A673 (cell line): ENCODE results near the gene SETD3. TPM values are rescaled to one million over a fixed set of nuclear protein-coding genes. Genes with fewer than 3 reads are reported as not detected.

ENCODE experiments used
- BruUV-seq: library from RNA; stranded (reverse); fragments of 400-500 nt; replicated peaks from 2 replicates; lab custom pipeline; 2021; lab: Mats Ljungman, UMichigan
- CTCF ChIA-PET: fragments of 300-600 bp; sonication (Branson Sonifier 250); formaldehyde crosslinking; loops from one replicate; lab custom pipeline; 2022; ENCODE audit warnings: antibody characterized with exemption; lab: Charles Lee
- POLR2A ChIA-PET: fragments of 300-600 bp; sonication (Branson Sonifier 250); formaldehyde crosslinking; loops from one replicate; lab custom pipeline; 2022; ENCODE audit warnings: antibody characterized with exemption; ENCODE audit not compliant: low non-redundant PET; lab: Charles Lee
- DNase-seq: peaks from one replicate; pipeline ENCODE4 v3.0.0-alpha.2; 2015; ENCODE audit warnings: low spot score
- H3K27ac ChIP-seq: fragments of 200-600 bp; sonication (generic); 2 replicates; pipeline ENCODE4 v1.5.1; 2016; ENCODE audit warnings: mixed run types, low read depth, mild to moderate bottlenecking, mixed read lengths, antibody characterized with exemption, low read length; ENCODE audit not compliant: poor library complexity, severe bottlenecking
- H3K27me3 ChIP-seq: fragments of 200-600 bp; sonication (generic); replicated peaks from 2 replicates; pipeline ENCODE4 v1.6.1; 2017; ENCODE audit warnings: mixed run types, low read depth, mild to moderate bottlenecking, mixed read lengths, antibody characterized with exemption, low read length; ENCODE audit not compliant: insufficient read depth, poor library complexity
- H3K36me3 ChIP-seq: fragments of 200-600 bp; sonication (generic); 2 replicates; pipeline ENCODE4 v1.6.1; 2016; ENCODE audit warnings: mixed run types, mild to moderate bottlenecking, mixed read lengths, antibody characterized with exemption, low read length; ENCODE audit not compliant: insufficient read depth, poor library complexity, severe bottlenecking
- H3K4me1 ChIP-seq: fragments of 200-600 bp; sonication (generic); 2 replicates; pipeline ENCODE4 v1.6.1; 2017; ENCODE audit warnings: mixed run types, mild to moderate bottlenecking, mixed read lengths, antibody characterized with exemption, low read length; ENCODE audit not compliant: insufficient read depth, poor library complexity, severe bottlenecking
- H3K4me3 ChIP-seq: fragments of 200-600 bp; sonication (generic); 2 replicates; pipeline ENCODE4 v1.5.1; 2016; ENCODE audit warnings: low read depth, mixed run types, mild to moderate bottlenecking, mixed read lengths, low read length; ENCODE audit not compliant: poor library complexity, severe bottlenecking
- H3K9me3 ChIP-seq: fragments of 200-600 bp; sonication (generic); 2 replicates; pipeline ENCODE4 v1.6.1; 2016; ENCODE audit warnings: mixed run types, low read depth, mild to moderate bottlenecking, mixed read lengths, antibody characterized with exemption, low read length; ENCODE audit not compliant: poor library complexity, severe bottlenecking
- EZH2 ChIP-seq: fragments of 200-600 bp; sonication (generic); IDR thresholded peaks from 2 replicates; pipeline ENCODE4 v1.6.1; 2017; ENCODE audit warnings: borderline replicate concordance, low read depth, mild to moderate bottlenecking, mixed read lengths, antibody characterized with exemption, low read length; ENCODE audit not compliant: poor library complexity, severe bottlenecking
- intact Hi-C: fragments of 100-400 bp; cut with micrococcal nuclease; formaldehyde crosslinking; loops from one replicate; pipeline ENCODE4 v1.10.0; 2022; ENCODE audit not compliant: unreplicated experiment
- total RNA-seq: library from RNA; stranded (reverse); gene quantifications from 2 replicates; pipeline ENCODE4 v1.2.3, GENCODE V29; 2021
- TF ChIP-seq, protein P1 (sequence below): fragments of 300-800, 200-600 bp; sonication (generic); conservative IDR thresholded peaks from 2 replicates; pipeline ENCODE4 v1.5.1; 2017; ENCODE audit warnings: low read depth, mild to moderate bottlenecking, antibody characterized with exemption, low read length, moderate library complexity, mixed read lengths

The SETD3 gene
- total RNA-seq, 1 experiment from 2014 or later, result 46.4 TPM

GRCh38 chr14:99450266-99450665 is 30.4 kb downstream of the SETD3 start:
- no peak for DNase-seq
- TF ChIP-seq, protein P1, sequence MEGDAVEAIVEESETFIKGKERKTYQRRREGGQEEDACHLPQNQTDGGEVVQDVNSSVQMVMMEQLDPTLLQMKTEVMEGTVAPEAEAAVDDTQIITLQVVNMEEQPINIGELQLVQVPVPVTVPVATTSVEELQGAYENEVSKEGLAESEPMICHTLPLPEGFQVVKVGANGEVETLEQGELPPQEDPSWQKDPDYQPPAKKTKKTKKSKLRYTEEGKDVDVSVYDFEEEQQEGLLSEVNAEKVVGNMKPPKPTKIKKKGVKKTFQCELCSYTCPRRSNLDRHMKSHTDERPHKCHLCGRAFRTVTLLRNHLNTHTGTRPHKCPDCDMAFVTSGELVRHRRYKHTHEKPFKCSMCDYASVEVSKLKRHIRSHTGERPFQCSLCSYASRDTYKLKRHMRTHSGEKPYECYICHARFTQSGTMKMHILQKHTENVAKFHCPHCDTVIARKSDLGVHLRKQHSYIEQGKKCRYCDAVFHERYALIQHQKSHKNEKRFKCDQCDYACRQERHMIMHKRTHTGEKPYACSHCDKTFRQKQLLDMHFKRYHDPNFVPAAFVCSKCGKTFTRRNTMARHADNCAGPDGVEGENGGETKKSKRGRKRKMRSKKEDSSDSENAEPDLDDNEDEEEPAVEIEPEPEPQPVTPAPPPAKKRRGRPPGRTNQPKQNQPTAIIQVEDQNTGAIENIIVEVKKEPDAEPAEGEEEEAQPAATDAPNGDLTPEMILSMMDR, result no peak
- TF ChIP-seq EZH2, result no peak
- Histone ChIP-seq H3K4me3 (no peak overlapping the region), H3K9me3 (no peaks in the 10 kb centered on the region), H3K4me1 (no peaks in the 10 kb centered on the region), H3K36me3 (peaks cover 6% of the 10 kb centered on the region), H3K27me3 (no peaks in the 10 kb centered on the region), H3K27ac (no peak overlapping the region)
- intact Hi-C loops, result no loop called here
- BruUV-seq, result no TSS peak
- POLR2A ChIA-PET, result no interaction called here
- CTCF ChIA-PET, result no interaction called here

DNA sequence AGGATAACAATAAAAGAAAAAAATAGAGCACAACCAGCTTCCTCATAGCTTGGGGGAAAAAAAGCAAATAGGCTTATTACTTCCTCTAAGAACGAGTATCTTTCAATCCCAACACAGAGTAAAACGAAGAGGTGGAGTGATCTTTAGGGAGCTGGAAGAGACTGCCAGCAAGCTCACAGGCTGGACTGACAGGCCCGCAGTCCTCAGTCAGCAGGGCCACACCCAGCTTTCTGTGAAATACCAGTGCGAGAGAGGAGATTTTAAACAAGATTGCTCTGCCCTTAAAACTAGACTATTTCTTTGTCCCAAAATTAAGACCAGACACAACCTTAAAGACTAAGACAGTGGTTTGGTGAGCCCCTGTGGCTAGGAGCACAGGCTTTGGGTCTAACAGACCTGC is 32.9 kb downstream of the SETD3 start:
- DNase-seq, result no peak
- POLR2A ChIA-PET, result no interaction called here
- CTCF ChIA-PET, result no interaction called here

GRCh38 chr14:99445931-99446330 is 34.7 kb downstream of the SETD3 start:
- H3K27me3 ChIP-seq, result no peaks in the 10 kb centered on the region
- DNase-seq, result no peak
- no peaks in the 10 kb centered on the region for H3K4me1 ChIP-seq
- CTCF ChIA-PET, result no interaction called here
- H3K4me3 ChIP-seq, result no peak overlapping the region
- POLR2A ChIA-PET, result no interaction called here
- no peaks in the 10 kb centered on the region for H3K9me3 ChIP-seq
- peaks cover 6% of the 10 kb centered on the region for H3K36me3 ChIP-seq
- no TSS peak for BruUV-seq
- H3K27ac ChIP-seq, result no peak overlapping the region
- intact Hi-C loops, result no loop called here
- no peak for TF ChIP-seq EZH2
- TF ChIP-seq, protein P1, result no peak

More for the DNA sequence above, 32.9 kb downstream of the SETD3 start:
- BruUV-seq, result no TSS peak
- intact Hi-C loops, result no loop called here
- Histone ChIP-seq H3K9me3 (no peaks in the 10 kb centered on the region), H3K27me3 (no peaks in the 10 kb centered on the region), H3K27ac (no peak overlapping the region), H3K4me3 (no peak overlapping the region), H3K4me1 (no peaks in the 10 kb centered on the region), H3K36me3 (peaks cover 6% of the 10 kb centered on the region)
- TF ChIP-seq, protein P1, result no peak
- TF ChIP-seq EZH2, result no peak
